G401 (cell line): ENCODE results near the gene TTYH1. TPM values are rescaled to one million over a fixed set of nuclear protein-coding genes. Genes with fewer than 3 reads are reported as not detected.
"Not testable (repeated sequence)": the region's sequence is repeated elsewhere in the genome, so short reads cannot be mapped to it uniquely, and the experiment has no call there.

ENCODE experiments used
- DNase-seq: peaks from one replicate; pipeline ENCODE4 v3.0.0-alpha.2; 2015; ENCODE audit warnings: low spot score
- in situ Hi-C: cut with HindIII; loops from 2 replicates; pipeline ENCODE4 v1.10.0; 2016; ENCODE audit warnings: low sequenced_read_pairs, mixed read lengths
- total RNA-seq: library from RNA; depleted of rRNA; stranded (reverse); fragments of >200 nt; shearing (Covaris generic); gene quantifications from 2 replicates; pipeline ENCODE4 v1.2.3, GENCODE V29; 2014

Gene TTYH1
- total RNA-seq, 1 experiment from 2014 or later: 0.10 TPM

GRCh38 chr19:54434112-54434872, 19.0 kb downstream of the TTYH1 start:
- no peak for DNase-seq
- in situ Hi-C loops: no loop called here

GRCh38 chr19:54434873-54435214, 19.6 kb downstream of the TTYH1 start:
- in situ Hi-C loops: no loop called here
- DNase-seq: no peak

- in situ Hi-C loops: no loop called here
- no peak for DNase-seq
Measured at GRCh38 chr19:54435551-54436016, 20.3 kb downstream of the TTYH1 start.

- in situ Hi-C loops: no loop called here
Measured at GRCh38 chr19:54436031-54436523, 20.8 kb downstream of the TTYH1 start.

DNA sequence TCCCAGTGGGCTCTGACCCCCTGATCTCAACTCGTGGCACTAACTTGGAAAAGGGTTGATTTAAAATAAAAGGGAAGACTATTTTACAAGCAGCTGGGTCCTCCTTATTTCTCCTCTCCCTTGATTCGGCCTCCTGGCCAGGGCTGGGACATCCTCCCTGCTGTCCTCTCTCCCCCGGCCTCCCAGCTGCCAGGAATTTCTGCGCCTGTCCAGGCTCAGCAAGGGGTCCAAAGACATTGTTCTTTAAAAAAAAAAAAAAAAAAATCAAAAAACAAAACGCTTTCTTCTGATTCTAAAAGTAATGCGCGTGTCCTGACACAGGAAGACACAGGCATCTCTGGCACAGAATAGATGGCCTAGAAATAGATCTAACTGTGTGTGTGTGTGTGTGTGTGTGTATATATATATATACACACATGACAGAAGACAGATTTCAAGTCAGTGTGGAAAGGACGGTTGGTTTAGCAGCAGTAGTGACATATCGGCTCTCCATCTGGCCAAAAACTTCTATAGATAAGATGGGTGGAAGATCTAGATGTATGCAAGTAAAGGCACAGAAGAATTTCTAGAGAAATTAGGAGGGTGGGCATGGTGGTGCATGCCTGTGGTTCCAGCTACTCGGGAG, 21.5 kb downstream of the TTYH1 start:
- DNase-seq: no peak
- in situ Hi-C loops: no loop called here

More at GRCh38 chr19:54436031-54436523, 20.8 kb downstream of the TTYH1 start:
- DNase-seq: peak; percentile 30

DNA sequence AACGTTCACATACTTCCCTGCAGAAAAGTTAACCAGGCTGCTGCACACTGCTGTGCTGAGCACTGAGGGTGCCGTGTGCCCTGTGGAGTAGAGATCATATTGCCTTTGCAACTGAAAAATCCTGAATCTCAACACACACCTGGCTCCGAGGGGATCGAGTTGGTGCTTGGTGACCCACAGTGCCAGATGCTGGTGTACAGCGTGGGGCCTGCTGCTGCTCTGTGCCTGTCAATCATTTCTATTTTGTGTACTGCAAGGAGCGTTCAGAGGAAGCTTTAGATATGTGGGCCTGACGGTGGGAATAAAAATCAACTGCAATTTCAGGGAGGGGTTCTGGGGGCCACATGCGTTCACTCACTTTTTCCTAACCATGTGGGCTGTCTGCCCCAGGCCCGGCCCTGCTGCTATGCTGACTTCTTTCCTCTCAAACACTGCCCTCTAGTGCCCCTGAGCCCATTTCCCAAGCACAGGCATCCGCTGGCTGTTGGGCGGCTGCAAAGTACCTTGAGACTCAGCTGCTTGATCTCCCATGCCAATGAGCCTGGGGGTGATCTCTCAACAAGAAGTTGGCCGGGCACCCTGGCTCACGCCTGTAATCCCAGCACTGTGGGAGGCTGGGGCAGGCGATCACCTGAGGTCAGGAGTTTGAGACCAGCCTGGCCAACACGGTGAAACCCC, 24.0 kb downstream of the TTYH1 start:
- DNase-seq: peak; percentile 65
- in situ Hi-C loops: no loop called here

DNA sequence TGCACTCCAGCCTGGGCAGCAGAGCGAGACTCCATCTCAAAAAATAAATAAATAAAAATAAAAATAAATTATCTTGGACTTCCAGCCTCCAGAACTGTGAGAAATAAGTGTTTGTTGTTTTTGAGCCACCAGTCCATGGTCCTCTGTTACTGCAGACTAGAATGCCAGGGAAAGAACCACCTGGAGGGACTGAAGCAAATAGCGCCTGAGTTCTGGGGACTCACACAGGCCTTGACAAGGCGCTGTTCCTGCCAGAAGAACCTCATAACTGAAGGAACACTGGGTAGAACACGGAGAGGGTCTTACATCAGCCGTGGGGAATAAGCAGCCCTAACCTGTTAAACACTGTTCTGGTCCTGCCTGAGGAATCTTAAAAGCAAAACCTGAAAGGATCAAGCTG, 25.4 kb downstream of the TTYH1 start:
- DNase-seq: no peak

DNA sequence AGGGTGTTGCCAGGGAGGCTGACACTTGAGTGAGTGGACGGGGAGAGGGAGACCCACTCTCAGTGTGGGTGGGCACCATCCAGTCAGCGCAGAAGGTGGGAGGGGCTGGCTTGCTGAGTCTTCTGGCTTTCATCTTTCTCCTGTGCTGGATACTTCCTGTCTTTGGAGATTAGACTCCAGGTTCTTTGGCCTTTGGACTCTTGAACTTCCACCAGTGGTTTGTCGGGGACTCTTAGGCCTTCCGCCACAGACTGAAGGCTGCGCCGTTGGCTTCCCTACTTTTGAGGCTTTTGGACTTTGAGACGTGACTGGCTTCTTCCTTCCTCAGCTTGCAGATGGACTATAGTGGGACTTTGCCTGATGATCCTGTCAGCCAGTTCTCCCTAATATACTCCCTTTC, 29.5 kb downstream of the TTYH1 start:
- in situ Hi-C loops: no loop called here
- DNase-seq: no peak

More for the DNA sequence above, 25.4 kb downstream of the TTYH1 start:
- in situ Hi-C loops: no loop called here

GRCh38 chr19:54446349-54446748, 31.1 kb downstream of the TTYH1 start:
- in situ Hi-C loops, DNase-seq: not testable (repeated sequence)

DNA sequence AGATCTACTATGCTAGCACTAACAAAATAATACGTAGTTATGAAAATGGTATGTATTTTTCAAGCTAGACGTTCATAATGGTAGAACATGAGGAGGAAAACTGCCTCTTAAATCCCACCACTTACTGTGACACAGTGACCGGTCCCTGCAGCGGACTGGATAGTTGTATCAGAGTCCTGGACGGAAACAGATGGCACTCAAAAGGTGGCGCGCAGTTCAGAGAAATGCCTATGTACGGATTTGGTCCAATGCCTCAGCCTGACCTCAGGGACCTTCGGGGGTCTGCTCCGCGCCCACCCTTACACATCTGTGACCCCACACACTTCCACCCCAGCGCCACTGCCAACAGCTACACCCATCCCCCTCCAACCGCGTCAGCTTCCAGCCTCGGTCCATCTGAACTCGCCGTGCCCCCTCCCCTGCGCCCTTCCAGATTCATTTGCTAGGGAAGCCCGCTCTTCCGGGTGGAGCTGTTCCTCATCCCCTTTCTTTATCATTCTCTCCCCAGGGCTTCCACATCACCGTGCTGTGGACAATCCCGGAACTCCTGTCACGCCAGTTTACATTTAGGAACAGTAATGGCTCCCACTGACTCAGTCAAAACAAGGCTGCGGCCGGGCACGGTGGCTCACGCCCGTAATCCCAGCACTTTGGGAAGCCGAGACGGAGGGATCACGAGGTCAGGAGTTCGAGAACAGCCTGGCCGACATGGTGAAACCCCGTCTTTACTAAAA, 32.9 kb downstream of the TTYH1 start:
- in situ Hi-C loops: no loop called here

DNA sequence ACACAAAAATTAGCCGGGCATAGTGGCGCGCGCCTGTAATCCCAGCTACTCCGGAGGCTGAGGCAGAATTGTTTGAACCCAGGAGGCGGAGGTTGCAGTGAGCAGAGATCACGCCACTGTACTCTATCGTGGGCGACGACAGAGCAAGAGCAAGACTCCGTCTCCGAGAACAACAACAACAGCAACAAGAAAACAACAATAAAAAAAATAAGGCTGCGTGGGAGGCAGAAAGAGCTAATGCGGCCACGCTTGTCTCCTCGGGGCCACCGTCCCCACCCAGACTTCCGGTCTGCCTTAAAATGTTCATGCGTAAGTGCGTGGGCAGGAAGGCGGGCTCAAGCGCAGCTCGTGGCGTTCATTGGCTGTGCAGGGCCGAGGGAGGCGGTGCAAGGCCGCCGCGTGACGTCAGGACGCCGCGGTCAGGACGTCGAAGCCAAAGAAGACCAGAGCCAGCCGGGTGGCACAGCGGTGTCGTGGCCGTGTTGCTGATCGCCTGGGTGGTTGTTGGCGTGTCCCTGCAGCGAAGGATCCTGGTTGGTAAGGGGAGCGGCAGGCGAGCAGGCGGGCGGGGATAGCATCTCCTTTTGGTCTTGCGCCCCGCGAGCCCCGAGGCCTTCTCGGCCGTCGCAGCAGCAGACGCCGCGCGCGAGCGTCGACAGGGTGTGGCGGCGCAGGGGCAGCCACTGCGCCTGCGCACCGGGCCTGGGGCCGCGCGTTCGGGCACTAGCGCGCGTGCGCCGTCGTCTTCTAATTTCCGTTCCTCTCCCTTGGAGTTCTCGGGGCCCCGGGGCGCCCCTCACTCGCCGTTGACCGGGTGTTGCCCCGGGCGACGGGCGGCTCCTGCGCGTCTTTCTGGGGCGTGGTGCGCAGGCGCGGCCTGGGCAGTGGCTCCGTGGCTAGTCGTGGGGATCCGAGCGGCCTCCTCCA, 33.8 kb downstream of the TTYH1 start, which contains the start of gene LENG8:
LENG8 (plus strand) TSS at position 426 of the 927 bp plus-strand sequence. CDS start 2,146 bp downstream, outside the sequence.
- DNase-seq: peak; percentile 98
- in situ Hi-C loops: no loop called here

More for the DNA sequence above, 32.9 kb downstream of the TTYH1 start:
- DNase-seq: peak; percentile 72

DNA sequence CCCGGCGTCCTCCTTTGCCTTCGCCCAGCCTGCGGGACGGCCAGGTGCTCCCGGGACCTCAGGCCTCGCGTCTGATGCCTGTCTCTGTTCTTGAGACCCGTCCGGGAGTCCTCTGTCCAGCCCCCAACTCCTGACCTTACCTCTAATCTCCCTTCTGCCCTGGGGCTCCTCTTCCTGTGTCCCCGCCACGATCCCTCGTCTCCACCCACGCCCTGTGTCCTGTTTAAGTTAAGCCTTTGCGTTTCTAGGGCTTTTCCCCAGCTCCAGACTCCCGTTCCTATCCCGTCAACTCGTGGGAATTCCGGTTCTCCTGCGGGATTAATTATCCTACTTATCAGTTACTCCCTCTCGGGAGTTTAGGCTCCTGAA, 34.4 kb downstream of the TTYH1 start:
- in situ Hi-C loops: no loop called here
- DNase-seq: no peak

DNA sequence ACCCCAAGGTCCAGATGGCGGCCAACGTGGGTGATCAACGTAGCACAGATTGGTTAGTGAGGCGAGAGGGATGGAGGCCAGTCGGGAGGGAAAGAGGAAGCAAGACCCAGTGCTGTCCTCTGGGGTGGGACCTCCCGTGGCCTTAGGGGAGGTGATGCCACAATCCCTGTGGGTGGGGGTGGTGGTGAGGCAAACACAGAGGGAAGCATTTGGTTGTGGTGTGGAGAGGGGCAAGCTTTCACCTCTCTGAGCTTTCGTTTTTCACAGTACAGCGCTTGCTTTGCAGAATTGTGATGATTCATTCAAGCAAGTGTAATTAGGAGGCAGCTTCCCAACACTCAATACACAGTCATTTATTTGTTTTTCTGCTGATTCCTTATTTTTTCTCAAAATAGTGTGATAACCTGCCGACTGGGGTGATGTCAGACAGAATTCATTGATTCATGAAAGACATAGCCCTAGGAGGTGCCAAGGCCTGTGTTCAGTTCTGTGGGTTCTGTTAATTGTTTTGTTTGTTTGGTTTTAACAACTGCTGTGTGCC, 36.1 kb downstream of the TTYH1 start:
- no peak for DNase-seq
- in situ Hi-C loops: no loop called here

DNA sequence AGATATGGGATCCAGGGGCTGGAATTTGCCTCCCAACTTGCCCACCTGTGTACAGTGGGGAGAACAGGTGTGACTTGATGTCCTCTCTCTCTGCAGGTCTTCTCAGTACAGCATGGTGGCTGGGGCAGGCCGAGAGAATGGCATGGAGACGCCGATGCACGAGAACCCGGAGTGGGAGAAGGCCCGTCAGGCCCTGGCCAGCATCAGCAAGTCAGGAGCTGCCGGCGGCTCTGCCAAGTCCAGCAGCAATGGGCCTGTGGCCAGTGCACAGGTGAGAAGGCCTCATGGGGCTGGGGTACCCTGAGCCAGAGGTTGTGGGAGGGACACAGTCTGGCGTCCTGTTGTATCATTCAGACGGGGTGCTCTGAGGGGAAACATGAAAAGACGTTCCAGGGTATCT, 36.7 kb downstream of the TTYH1 start:
- no peak for DNase-seq
- in situ Hi-C loops: no loop called here

DNA sequence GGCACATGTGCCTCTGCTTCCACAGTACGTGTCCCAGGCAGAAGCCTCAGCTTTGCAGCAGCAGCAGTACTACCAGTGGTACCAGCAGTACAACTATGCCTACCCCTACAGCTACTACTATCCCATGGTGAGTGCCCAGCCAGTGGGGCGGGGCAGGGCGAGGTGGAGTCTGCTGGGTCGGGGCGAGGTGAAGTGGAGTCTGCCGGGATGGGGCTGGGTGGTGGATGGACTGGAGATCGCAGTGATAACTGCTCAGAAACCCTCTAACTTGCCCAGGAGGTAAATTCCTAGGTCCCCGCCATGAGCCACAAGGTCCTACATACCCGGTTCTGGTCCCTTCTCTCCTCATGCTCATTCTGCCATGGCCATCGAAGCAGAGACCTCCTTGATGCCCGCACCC, 37.4 kb downstream of the TTYH1 start:
- in situ Hi-C loops: no loop called here

DNA sequence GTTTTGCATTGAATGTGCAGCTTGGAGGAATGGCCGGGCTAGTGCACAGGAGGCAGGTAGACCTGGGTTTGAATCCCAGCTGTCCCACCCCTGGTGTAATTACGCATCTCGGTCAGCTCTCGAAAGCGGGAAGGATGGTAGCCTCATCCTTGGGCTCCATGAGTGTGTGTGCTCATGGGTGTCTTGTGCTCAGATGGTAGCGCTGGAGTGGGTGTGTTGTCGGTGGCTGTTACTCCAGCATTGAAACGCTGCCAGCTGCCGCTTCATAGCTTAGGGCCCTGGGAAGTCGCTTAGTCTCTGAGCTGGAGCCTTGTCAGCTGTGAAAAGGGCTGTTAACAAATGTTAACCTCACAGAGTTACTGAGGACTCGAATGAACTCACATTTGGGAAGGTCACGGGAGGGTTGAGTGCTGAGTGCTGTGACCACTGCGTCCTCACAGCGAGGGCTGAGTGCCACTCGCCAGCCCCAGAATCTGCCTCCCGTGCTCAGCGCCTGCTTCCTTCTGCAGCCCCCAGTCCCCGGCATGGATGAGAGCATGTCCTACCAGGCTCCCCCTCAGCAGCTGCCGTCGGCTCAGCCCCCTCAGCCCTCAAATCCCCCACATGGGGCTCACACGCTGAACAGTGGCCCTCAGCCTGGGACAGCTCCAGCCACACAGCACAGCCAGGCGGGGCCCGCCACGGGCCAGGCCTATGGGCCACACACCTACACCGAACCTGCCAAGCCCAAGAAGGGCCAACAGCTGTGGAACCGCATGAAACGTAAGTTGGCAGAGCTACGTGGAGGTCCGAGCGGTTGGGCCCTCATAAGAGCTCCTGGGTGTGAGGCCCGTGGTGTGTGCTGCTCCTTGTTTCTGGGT, 38.9 kb downstream of the TTYH1 start:
- DNase-seq: no peak
- in situ Hi-C loops: no loop called here

More for the DNA sequence above, 37.4 kb downstream of the TTYH1 start:
- DNase-seq: no peak
